Measurements from ENCODE around the gene RHOH. TPM values are rescaled to one million over a fixed set of nuclear protein-coding genes. Genes with fewer than 3 reads are reported as not detected.
A peak's percentile ranks its signal among the peaks of the same experiment; 100 is the strongest.

The RHOH gene
- total and polyA plus RNA-seq, 9 of the 15 experiments (the other 6 are each of a cell fraction or from before 2014, with no cell fraction given) = 14.3 to 37.7 (median 23.2) TPM

DNA sequence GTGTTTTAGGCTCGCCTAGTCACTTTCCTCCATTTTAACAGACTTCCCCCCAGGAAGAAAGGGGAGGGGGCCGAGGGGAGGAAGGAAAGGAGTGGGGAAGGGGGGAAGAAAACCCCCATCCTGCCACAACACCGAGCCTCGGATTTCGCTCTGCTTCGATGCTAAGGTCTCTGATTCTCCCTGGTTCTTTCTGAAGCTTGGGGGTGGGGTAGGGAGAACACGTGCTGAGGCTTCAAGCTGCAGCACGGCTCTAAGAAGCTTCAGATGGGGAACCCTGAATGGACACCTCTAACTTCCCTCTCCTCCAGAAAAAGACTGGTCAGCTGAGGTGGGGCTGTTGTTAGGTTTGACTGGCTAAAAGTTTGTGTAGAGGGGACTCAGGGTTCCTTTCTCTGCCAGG lies 61.8 kb downstream of the RHOH start:
- no TSS peak for BruUV-seq (replicated peaks)
- 30% methylated on average over 3 of the region's 8 CpGs for WGBS (ENCODE audit: insufficient coverage, low coverage, missing lambda C conversion rate)
- intact Hi-C loops (cut with micrococcal nuclease) = no loop called here
- no peak for TF ChIP-seq SMARCA5 (IDR thresholded peaks at IDR 0.05)
- TF ChIP-seq MYC (IDR thresholded peaks at IDR 0.05; ENCODE audit: low read depth, low read length) = 0 out of 2 replicates have a peak, but pooled peaks have one; percentile 11
- TF ChIP-seq MYC (CRISPR knock-in tag; IDR thresholded peaks at IDR 0.05; ENCODE audit: borderline replicate concordance, low read depth) = no peak
- TF ChIP-seq ZNF140 (CRISPR knock-in tag; IDR thresholded peaks at IDR 0.05) = no peak
- TF ChIP-seq FUS (optimal IDR thresholded peaks at IDR 0.05; ENCODE audit: low read depth, low read length) = no peak
- no peak for TF ChIP-seq ZFP30 (CRISPR knock-in tag; IDR thresholded peaks at IDR 0.05; ENCODE audit: borderline replicate concordance)
- no peak for TF ChIP-seq PATZ1 (CRISPR knock-in tag; IDR thresholded peaks at IDR 0.05; ENCODE audit: borderline replicate concordance)
- TF ChIP-seq ETS1 (conservative IDR thresholded peaks at IDR 0.05; ENCODE audit: control insufficient read depth, low read depth, low read length) = no peak
- TF ChIP-seq E2F6 (IDR thresholded peaks at IDR 0.05; ENCODE audit: borderline replicate concordance in 1 of 2, extremely low read depth in 1 of 2, insufficient read depth in 1 of 2, insufficient read length in 1 of 2, low read depth in 1 of 2, low read length in 1 of 2, poor library complexity in 1 of 2, severe bottlenecking in 1 of 2) = peak in 1 of 2 experiments; percentile 63
- TF ChIP-seq FOSL1 (tag; conservative IDR thresholded peaks at IDR 0.05) = no peak
- TF ChIP-seq ZBTB33 (CRISPR knock-in tag; IDR thresholded peaks at IDR 0.05) = no peak

More for the DNA sequence above, 61.8 kb downstream of the RHOH start:
- peaks cover 0 to 2% of the 10 kb centered on the region in 2 experiments; a peak in 2 of 5 replicates for H3K4me1 ChIP-seq (replicated peaks in 1 of 2; ENCODE audit: control insufficient read depth in 2 of 2, insufficient read depth in 2 of 2, low read length in 2 of 2)
- ChIA-PET CTCF (ENCODE audit: low intra/inter-chr PET ratio) (no interaction called here), POLR2A (interaction anchor here (1.7 to 2.1 kb wide), 2 partner anchors 19 to 22 kb away, joined by 8 to 9 read pairs; no protein-coding TSS in a partner anchor)
- in situ Hi-C loops (cut with MboI) = no loop called here
- no peaks in the 10 kb centered on the region for H3K27me3 ChIP-seq (ENCODE audit: control insufficient read depth in 2 of 2, insufficient read depth in 2 of 2, low read length in 2 of 2)
- ATAC-seq (peak; percentile 40; the same call in 2 of the 3 replicates), FAIRE-seq (no peak), DNase-seq (ENCODE audit: extremely low read depth in 1 of 4, low spot score in 3 of 4) (no peak)
- no peak overlapping the region for H3K4me2 ChIP-seq (ENCODE audit: insufficient read depth, low read length)
- peak overlapping the region; percentile 57 for H2AFZ ChIP-seq (ENCODE audit: low read depth, low read length)
- no peak overlapping the region for H3K4me3 ChIP-seq
- no peaks in the 10 kb centered on the region for H4K20me1 ChIP-seq (replicated peaks; ENCODE audit: control insufficient read depth, insufficient read depth, low read length)
- H3K9me1 ChIP-seq (ENCODE audit: control insufficient read depth, insufficient read depth, low read length) = no peaks in the 10 kb centered on the region
- H3K79me2 ChIP-seq (ENCODE audit: control insufficient read depth, insufficient read depth, low read length) = no peaks in the 10 kb centered on the region
- H3K36me3 ChIP-seq (ENCODE audit: control insufficient read depth, insufficient read depth, low read length) = no peaks in the 10 kb centered on the region
- H3K9me3 ChIP-seq (replicated peaks; ENCODE audit: control insufficient read depth, insufficient read depth, low read depth, low read length) = no peaks in the 10 kb centered on the region
- H3K9ac ChIP-seq (ENCODE audit: insufficient read depth in 1 of 2, low read depth in 2 of 2, low read length in 2 of 2) = no peak overlapping the region
- H3K27ac ChIP-seq (ENCODE audit: extremely low read depth, low read depth, low read length) = no peak overlapping the region

Measured in K562 (cell line).